Gastrocnemius medialis (tissue), 4 donors: ENCODE results near the gene SETD1B. TPM values are rescaled to one million over a fixed set of nuclear protein-coding genes. Genes with fewer than 3 reads are reported as not detected.

ENCODE experiments used
- ATAC-seq, 2 donors: fragments of 150-250 bp; one replicate each; pipeline ENCODE4 v1.9.1; 2016
- DNase-seq, 2 donors: peaks; one replicate each; pipeline ENCODE4 v3.0.0-alpha.2; 2019
- H3K27ac ChIP-seq, 4 donors: fragments of 200-600 bp; sonication (generic); 1 replicate in 1 of 4; 2 replicates in 3 of 4; pipeline ENCODE4 v1.5.1; 2016 to 2018; ENCODE audit warnings: mild to moderate bottlenecking in 2 of 4, moderate library complexity in 1 of 4
- H3K27me3 ChIP-seq, 3 donors: fragments of 200-600 bp; sonication (generic) in 2 of 3; 1 replicate in 1 of 3; 2 replicates in 2 of 3; pipeline versions ENCODE4 v1.5.1 to v1.6.0; 2016 to 2019; ENCODE audit warnings: mild to moderate bottlenecking in 1 of 3, moderate library complexity in 1 of 3
- H3K36me3 ChIP-seq, 2 donors: fragments of 200-600 bp; sonication (generic) in 1 of 2; one replicate each; pipeline ENCODE4 v1.5.1; 2017 to 2018
- H3K4me1 ChIP-seq, 2 donors: fragments of 200-600 bp; sonication (generic) in 1 of 2; one replicate each; pipeline ENCODE4 v1.5.1; 2016 to 2017; ENCODE audit warnings: mild to moderate bottlenecking in 2 of 2
- H3K4me3 ChIP-seq, 4 donors: fragments of 200-600 bp; sonication (generic) in 3 of 4; 1 replicate in 1 of 4; 2 replicates in 3 of 4; pipeline ENCODE4 v1.5.1; 2016 to 2019; ENCODE audit warnings: mild to moderate bottlenecking in 2 of 4
- H3K9me3 ChIP-seq, 3 donors: fragments of 200-600 bp; sonication (generic) in 2 of 3; 1 replicate in 1 of 3; 2 replicates in 2 of 3; pipeline ENCODE4 v1.5.1; 2016 to 2019
- CTCF ChIP-seq, 5 experiments: fragments of 450-650 bp in 3 of 5; fragments of 200-600 bp in 2 of 5; sonication (generic) in 2 of 5; IDR thresholded peaks in 4 of 5; conservative IDR thresholded peaks in 1 of 5; 1 replicate in 4 of 5; 2 replicates in 1 of 5; pipeline ENCODE4 v1.5.1; 2016 to 2019; ENCODE audit warnings: antibody characterized with exemption in 5 of 5, mild to moderate bottlenecking in 3 of 5, moderate library complexity in 3 of 5
- POLR2A ChIP-seq, 2 donors: fragments of 450-650 bp; IDR thresholded peaks; one replicate each; pipeline ENCODE4 v1.6.1; 2017; ENCODE audit warnings: antibody characterized with exemption in 2 of 2, mild to moderate bottlenecking in 2 of 2, moderate library complexity in 2 of 2
- in situ Hi-C, 4 donors: fragments of 200-750 bp; cut with MboI; loops; one replicate each; pipeline versions ENCODE4 v1.15.0 to v1.8.0; 2017; ENCODE audit warnings: low sequenced_read_pairs in 4 of 4
- intact Hi-C: fragments of 100-400 bp; cut with DNase I; formaldehyde crosslinking; loops from one replicate; pipeline ENCODE4 v1.15.1; 2023; ENCODE audit warnings: low total_unique reads
- total RNA-seq, 4 donors: library from RNA; depleted of rRNA; stranded (reverse); fragments of >200 nt; gene quantifications; one replicate each; pipeline versions ENCODE4 v1.1.0 to v1.2.3, GENCODE V29; 2016

SETD1B gene
- total RNA-seq, 4 donors from 2014 or later = 2.2 to 9.3 (median 6.2) TPM

GRCh38 chr12:121807642-121808347 is 4.0 kb downstream of the SETD1B start:
- TF ChIP-seq CTCF (IDR thresholded peaks at IDR 0.05 in 4 of 5, conservative IDR thresholded peaks at IDR 0.05 in 1 of 5) (no peak), POLR2A (IDR thresholded peaks at IDR 0.05) (no peak)
- ATAC-seq = no peak
- peak overlapping the region in 3 of 4 donors; percentile 35 to 99 (median 97) for H3K27ac ChIP-seq
- peak in 1 of 2 donors; percentile 8 for DNase-seq
- peaks cover 39 to 50% of the 10 kb centered on the region in 2 donors for H3K4me1 ChIP-seq
- no peaks in the 10 kb centered on the region for H3K9me3 ChIP-seq
- peaks cover 0 to 32% of the 10 kb centered on the region in 2 donors for H3K36me3 ChIP-seq
- H3K27me3 ChIP-seq = no peaks in the 10 kb centered on the region
- intact Hi-C loops (no loop called here), in situ Hi-C loops (no loop called here)
- no peak overlapping the region for H3K4me3 ChIP-seq

GRCh38 chr12:121808623-121809022 is 4.8 kb downstream of the SETD1B start:
- no peak for ATAC-seq
- peaks cover 0 to 35% of the 10 kb centered on the region in 2 donors for H3K36me3 ChIP-seq
- intact Hi-C loops (no loop called here), in situ Hi-C loops (no loop called here)
- H3K4me3 ChIP-seq = no peak overlapping the region
- TF ChIP-seq CTCF (IDR thresholded peaks at IDR 0.05 in 4 of 5, conservative IDR thresholded peaks at IDR 0.05 in 1 of 5) = no peak
- no peak for TF ChIP-seq POLR2A (IDR thresholded peaks at IDR 0.05)
- no peaks in the 10 kb centered on the region for H3K27me3 ChIP-seq
- DNase-seq = peak in 1 of 2 donors; percentile 8
- H3K9me3 ChIP-seq = no peaks in the 10 kb centered on the region
- H3K27ac ChIP-seq = no peak overlapping the region
- H3K4me1 ChIP-seq = peaks cover 46 to 58% of the 10 kb centered on the region in 2 donors

GRCh38 chr12:121809712-121810116 is 5.9 kb downstream of the SETD1B start:
- H3K4me1 ChIP-seq = peaks cover 45 to 60% of the 10 kb centered on the region in 2 donors
- no peaks in the 10 kb centered on the region for H3K9me3 ChIP-seq
- intact Hi-C loops (no loop called here), in situ Hi-C loops (no loop called here)
- no peaks in the 10 kb centered on the region for H3K27me3 ChIP-seq
- no peak overlapping the region for H3K4me3 ChIP-seq
- peaks cover 0 to 39% of the 10 kb centered on the region in 2 donors for H3K36me3 ChIP-seq
- DNase-seq (peak in 1 of 2 donors; percentile 15), ATAC-seq (no peak)
- H3K27ac ChIP-seq = peak overlapping the region in 1 of 4 donors; percentile 80
- no peak for TF ChIP-seq CTCF (IDR thresholded peaks at IDR 0.05 in 4 of 5, conservative IDR thresholded peaks at IDR 0.05 in 1 of 5)
- no peak for TF ChIP-seq POLR2A (IDR thresholded peaks at IDR 0.05)

GRCh38 chr12:121810234-121810817 is 6.5 kb downstream of the SETD1B start:
- intact Hi-C loops (no loop called here), in situ Hi-C loops (no loop called here)
- H3K27me3 ChIP-seq = no peaks in the 10 kb centered on the region
- no peaks in the 10 kb centered on the region for H3K9me3 ChIP-seq
- H3K36me3 ChIP-seq = peaks cover 0 to 45% of the 10 kb centered on the region in 2 donors
- no peak overlapping the region for H3K4me3 ChIP-seq
- H3K27ac ChIP-seq = peak overlapping the region in 3 of 4 donors; percentile 69 to 89 (median 80)
- H3K4me1 ChIP-seq = peaks cover 40 to 55% of the 10 kb centered on the region in 2 donors
- DNase-seq (peak in 1 of 2 donors; percentile 14), ATAC-seq (no peak)
- no peak for TF ChIP-seq CTCF (IDR thresholded peaks at IDR 0.05 in 4 of 5, conservative IDR thresholded peaks at IDR 0.05 in 1 of 5)
- TF ChIP-seq POLR2A (IDR thresholded peaks at IDR 0.05) = no peak
